DMS153 treated with DMSO at 0.1 percent for 48 hours (cell line): ENCODE results near the gene FAM222B.
"Not testable (repeated sequence)": the region's sequence is repeated elsewhere in the genome, so short reads cannot be mapped to it uniquely, and the experiment has no call there.

Experiments used
- DNase-seq: peaks from one replicate; lab custom pipeline; 2025; ENCODE audit not compliant: unreplicated experiment; lab: John Stamatoyannopoulos, UW

The FAM222B gene

DNA sequence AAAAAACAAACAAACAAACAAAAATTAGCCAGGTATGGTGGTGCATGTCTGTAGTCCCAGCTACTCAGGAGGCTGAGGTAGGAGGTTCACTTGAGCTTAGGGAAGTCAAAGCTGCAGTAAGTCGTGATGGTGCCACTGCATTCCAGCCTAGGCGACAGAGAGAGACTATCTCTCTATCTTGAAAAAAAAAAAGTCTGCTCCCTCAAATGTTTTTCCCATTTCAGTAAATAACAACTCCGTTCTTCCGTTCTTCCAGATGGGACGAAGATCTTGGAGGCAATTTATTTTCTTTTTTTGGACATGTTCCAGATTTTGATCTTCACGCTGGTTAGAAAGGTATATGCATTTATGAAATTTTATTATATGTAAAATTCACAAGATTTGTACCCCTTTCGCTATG, 31.2 kb upstream of the FAM222B start:
- DNase-seq: no peak

DNA sequence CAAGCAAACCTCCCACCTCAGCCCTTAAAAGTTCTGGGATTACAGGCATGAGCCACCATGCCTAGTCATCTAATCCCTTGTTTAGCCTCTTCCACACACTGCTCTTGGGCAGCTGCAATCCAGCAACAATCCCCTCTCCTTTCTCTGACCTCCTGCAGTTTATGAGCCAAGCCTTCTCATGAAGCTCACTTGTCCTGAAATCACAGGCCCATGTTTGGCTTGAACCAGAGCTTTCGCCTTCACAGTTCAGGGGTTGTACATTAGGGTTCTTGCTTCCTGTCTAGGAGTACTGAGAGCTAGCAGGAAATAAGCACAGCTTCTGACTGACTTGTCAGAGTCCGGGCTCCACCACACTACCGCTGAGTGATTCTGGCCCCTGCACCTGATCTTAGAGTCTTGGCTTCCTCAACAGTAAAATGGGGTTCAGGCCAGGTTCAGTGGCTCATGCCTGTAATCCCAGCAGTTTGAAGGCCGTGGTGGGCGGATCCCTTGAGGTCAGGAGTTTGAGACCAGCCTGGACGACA, 28.5 kb upstream of the FAM222B start:
- no peak for DNase-seq

DNA sequence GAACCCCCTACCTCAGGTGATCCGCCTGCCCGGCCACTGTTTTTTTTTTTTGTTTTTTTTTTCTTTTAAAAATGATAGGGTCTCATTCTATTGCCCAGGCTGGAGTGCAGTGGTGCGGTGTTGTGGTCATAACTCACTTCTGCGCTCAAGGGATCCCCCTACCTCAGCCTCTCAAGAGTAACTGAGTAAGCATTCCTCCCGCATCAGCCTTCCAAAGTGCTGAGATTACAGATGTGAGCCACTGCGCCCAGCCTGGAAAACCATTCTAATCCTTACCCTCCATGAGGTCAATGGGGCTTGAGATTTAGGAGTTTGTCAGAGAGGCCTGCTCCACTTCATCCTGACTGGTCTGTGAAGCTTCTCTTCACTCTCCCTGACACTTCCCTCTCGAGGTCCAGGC, 24.7 kb upstream of the FAM222B start:
- no peak for DNase-seq

DNA sequence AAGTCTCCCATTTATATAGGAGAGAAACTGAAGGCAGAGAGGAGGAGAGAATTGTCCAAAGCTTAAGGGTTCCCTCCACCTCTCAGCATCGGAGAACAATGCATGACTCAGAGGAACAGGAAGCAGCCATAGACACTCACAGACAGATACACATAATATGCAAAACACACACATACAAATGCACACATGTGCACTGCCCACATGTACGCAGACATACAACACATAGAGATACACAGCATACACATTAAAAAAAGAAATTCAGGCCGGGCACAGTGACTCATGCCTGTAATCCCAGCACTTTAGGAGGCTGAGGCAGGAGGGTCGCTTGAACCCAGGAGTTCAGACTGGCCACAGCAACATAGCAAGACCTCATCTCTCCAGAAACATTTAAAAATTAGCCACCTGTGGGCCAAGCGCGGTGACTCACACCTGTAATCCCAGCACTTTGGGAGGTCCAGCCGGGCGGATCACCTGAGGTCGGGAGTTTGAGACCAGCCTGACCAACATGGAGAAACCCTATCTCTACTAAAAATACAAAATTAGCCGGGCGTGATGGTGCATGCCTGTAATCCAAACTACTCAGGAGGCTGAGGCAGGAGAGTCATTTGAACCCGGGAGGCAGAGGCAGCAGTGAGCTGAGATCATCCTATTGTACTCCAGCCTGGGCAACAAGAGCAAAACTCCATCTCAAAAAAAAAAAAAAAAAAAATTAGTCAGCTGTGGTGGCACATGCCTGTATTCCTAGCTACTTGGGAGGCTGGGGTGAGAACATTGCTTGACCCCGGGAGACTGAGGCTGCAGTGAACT, 23.6 kb upstream of the FAM222B start:
- DNase-seq: no peak

DNA sequence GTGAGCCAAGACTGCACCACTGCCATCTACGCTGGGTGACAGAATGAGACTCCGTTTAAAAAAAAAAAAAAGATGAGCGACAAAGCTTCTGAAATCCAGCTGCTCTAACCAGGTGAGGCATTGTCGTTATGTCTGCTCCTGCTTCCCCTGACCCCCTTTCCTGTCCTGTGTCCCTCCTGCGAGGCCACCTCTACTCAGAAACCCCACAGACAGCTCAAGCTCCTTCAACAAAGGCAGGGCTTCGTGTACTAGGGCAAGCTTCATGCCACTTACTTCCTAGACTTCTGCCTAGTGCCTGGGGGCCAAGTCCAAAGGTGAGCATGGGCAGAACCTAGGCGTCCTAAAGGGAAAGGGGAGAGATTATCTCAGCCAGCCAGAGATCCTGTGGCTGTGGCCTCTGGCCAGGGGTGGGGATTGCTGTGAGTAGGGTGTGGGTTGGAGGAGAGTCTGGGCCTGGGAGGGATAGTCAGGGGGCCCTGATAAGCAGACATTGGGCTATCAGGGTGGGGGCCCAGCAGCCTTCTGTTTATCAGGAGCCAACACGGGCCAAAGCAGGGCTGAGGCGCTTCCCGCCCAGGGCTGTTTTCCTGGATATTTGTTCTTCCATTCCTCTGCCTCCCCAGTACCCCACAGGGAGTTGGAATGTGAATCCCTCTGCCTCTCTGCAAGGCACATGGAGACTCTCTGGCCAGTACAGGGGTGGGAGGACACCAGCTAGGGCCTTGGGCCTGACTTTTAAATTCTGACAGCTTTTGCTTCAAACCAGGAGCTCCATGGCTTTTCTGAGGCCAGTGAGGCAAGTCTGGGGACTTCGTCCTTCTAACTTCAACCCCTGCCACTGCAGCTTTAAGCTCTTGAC, 22.6 kb upstream of the FAM222B start:
- no peak for DNase-seq

DNA sequence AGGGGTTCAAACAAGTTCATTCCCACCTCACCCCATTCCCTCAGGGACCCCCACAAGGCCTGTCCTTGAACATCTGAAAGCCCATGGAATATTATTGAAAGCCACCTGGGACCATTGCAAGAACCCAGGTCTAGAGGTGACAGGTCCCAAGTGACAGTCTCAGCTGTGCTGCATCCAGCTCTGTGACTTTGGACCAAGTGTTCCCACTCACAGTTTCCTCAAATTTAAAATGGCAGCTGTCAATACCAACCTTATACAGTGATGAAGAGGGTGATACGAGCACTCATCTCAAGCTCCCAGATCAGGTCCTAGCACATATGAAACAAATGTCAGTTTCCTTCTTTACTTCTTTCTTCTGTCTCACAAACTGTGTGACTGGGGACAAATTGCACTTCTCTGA, 21.4 kb upstream of the FAM222B start:
- no peak for DNase-seq

DNA sequence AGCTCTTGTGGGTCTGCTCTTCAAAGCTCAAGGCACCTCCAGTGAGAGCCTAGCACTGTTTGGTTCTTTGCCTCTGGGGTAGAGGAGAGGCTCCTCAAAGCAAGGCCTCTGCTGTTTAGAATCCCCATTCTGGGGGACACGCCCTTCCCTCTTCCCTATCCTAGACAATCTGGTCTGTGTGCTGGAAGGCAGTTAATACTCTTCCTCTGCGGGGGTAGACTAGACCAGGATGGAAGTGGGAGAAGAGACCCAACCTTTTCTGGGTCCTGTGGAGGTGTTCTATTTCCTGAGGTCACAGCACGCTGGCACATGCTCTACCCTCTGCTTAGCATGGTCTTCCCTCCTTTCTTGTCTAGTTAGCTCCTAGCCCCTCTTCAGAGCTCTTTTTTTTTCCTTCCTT, 20.0 kb upstream of the FAM222B start:
- DNase-seq: no peak

DNA sequence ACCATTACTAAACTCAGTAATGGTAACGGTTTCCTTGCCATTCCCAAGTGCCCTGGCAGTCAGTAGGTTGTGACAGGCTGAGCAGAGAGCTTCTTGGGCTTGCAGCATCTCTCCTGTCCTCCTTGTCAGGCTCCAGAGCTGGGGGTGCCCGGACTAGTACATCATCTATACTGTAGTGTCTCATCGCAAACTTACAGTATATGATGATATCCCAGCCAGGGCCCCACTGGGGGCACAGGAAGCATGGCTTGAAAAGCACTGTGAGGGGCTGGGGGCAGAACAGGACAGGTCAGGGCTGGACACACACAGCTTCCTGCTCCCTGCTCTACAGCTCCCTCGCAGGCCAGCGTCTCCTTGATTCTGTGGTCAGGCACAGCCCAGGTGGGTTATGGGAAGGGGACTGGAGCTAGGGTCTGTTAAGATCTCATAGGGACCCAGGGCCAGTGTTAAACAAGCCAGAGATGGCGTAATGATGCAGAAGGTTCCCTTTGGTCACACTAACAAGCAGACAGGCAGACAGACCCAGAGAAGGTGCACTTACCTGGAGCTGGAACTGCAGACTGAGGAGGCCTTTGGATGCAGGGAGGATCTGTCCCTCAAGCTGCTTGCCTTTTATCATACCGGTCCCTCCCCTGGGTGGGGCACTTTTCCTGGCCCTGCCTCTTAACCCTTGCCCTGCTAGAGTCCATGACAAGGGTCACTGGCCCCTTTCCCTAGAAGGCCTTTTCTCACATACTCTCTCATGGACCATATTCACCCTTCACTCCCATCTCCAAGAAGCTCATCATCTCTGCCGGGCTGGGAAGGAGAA, 19.0 kb upstream of the FAM222B start:
- DNase-seq: no peak

DNA sequence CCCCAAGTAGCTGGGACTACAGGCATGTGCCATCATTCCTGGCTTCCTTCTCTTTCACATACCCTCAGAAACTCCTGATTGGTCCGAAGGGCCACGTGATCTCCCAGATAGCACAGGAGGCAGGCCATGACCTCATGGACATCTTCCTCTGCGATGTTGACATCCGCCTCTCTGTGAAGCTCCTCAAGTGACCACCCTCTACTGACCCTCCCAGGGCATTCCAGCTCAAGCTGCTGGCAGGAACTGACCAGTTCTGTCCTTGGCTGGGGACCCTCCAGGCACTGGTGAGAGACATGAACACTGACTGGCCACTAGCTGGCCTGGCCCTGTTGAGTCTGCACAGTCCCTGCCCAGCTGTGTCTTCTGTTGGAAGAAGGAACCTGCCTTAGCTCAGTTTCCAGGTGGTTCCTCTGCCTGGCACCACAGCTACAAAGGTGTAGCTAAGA, 17.8 kb upstream of the FAM222B start:
- no peak for DNase-seq

DNA sequence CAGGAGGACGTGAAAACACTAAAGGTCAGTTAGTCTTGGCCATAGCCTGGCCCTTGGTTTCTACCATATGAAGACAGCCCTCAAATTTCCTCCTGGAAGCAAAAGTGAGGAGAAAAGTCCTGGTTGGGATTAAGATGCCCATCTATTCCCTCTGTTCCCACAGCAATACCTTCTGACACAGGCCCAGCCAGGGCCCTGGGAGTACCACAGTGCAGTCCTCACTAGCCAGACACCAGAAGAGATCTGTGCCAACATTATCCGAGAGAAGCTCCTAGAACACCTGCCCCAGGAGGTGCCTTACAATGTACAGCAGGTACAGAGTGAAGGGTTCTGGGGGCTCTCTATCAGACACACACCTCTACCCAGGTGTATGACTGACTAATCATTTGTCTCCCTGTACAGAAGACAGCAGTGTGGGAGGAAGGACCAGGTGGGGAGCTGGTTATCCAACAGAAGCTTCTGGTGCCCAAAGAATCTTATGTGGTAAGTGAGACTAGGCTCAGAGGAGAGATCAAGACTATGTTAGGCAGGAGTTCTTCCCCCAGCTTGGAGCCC, 16.3 kb upstream of the FAM222B start:
- DNase-seq: no peak

DNA sequence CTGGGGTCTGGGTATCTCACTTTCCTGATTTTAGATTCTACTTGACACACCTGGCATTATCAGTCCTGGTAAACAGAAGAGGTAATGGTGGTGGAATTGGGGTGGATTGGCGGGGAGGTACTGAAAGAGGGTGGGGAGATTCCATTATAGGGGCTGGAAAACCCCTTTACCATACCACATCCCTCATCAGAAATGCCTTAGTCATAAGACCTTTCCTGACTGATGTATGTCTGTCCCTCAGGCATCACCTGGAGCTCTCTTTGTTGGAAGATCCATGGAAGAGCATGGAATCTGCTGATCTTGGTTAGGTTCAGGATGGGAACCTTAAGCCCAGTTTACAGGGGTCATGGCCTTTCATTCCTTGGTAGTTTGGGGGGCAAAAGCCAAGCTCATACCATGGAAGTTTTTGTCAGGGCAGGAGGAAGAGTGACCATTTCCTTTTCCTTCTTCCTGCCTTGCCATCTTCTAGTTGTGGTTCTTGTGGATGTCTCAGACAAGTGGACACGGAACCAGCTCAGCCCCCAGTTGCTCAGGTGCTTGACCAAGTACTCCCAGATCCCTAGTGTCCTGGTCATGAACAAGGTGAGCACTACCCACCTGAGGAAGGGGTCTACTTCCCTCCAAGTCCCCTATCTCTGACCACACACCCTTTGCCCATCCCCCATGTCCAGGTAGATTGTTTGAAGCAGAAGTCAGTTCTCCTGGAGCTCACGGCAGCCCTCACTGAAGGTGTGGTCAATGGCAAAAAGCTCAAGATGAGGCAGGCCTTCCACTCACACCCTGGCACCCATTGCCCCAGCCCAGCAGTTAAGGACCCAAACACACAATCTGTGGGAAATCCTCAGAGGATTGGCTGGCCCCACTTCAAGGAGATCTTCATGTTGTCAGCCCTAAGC, 15.6 kb upstream of the FAM222B start:
- no peak for DNase-seq

DNA sequence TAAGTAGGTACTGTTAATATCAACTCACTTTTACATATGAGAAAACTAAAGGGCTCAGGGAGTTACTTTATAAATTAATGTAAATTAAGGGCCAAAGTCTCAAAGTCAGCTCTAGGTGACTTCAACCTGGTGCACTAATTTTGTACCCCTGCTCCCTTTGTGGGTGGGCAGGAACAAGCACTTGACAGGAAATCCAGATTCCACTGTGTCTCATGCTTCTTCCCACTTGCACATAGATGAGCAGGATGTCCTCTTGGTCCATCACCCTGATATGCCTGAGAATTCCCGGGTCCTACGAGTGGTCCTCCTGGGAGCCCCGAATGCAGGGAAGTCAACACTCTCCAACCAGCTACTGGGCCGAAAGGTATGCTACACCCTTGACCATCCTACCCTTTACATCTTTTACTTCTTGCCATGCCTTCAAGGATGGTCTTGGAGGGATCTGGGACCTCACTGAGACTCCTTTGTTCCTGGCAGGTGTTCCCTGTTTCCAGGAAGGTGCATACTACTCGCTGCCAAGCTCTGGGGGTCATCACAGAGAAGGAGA, 13.5 kb upstream of the FAM222B start:
- DNase-seq: no peak

DNA sequence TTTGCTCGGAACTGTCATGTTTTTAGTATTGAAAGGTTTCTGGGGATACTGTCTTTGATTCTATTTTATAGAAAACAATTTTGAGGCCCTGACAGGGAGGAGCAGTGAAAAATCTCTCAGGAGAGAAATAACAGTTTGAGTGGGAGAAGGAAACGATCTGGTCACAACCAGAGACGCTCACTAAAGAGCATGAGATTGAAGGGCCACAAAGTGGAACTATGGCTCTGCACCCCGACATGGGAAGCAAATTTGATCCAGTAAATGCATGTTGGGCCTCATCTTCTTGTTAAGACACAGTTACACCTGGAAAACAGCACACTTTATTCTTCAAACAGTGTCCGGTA, 12.7 kb upstream of the FAM222B start:
- no peak for DNase-seq

DNA sequence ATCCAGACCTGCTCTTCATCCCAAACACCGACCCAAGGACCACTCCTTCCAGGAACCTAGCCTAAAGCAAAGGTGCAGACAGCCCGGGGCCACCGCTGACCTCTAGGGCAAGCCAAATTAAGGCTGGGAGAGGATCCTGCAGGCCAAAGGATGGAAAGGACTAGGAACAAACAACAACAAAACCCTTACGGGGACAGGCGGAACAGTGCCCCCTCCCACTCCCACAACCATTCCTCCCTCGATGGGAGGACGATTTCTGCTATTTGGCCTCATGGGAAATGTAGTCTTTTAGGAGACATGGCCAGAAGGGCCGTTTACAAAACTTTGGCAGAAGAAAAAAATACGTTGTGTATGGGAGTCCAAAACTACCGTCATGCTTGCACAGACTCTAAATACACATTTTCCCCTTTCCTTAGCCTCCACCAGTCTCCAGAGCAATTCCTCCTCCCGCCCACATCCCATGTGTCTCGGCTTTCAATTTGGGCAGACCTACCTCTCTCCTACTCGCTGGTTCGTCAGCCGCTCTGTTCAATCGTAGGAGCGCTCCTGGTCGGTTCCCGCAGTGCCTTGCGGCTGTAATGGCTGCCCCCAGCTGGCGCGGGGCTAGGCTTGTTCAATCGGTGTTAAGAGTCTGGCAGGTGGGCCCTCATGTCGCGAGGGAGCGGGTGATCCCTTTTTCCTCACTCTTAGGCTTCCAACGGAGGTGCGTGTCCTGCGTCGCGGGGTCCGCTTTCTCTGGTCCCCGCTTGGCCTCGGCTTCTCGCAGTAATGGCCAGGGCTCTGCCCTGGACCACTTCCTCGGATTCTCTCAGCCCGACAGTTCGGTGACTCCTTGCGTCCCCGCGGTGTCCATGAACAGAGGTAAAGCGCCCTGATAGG, 12.1 kb upstream of the FAM222B start, which contains the start of gene ERAL1:
ERAL1 (plus strand) TSS at position 560 of the 879 bp plus-strand sequence; CDS start at position 579, 19 bp downstream.
- peak; percentile 96 for DNase-seq

DNA sequence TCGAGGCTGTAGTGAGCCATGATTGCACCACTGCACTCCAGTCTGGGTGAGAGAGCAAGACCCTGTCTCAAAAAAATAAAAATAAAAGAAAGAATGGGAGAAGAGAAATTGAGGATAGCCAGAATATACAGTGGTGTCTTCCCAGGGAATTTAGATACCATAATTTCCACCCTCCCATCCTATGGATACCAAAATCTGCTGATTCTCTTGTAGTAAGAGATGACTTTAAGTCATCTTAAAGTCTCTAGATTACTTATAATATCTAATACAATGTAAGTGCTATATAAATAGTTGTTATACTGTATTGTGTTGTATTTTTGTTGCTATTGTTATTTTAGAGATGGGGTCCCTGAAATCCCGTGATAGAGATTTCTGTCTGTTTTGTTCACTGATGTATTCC, 10.7 kb upstream of the FAM222B start:
- no peak for DNase-seq

DNA sequence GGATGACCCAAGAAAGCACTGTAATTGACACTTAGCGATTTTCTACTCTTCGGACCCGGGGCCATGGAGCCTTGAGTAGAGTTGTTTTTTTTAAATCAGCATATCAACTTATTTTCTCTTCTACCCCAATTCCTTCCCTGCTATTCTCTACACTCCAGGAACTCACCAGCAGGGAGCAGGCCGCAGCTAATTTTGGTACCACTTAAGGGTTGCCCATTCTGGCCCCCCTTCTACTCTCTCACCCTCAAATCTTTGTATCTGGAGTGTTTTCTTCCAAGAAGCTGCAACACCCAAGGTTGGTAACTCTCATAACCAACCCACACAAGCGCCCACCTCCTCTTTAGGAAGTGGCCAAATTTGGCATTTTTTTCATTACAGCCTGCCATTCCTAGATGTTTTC, 6.7 kb upstream of the FAM222B start:
- no peak for DNase-seq

DNA sequence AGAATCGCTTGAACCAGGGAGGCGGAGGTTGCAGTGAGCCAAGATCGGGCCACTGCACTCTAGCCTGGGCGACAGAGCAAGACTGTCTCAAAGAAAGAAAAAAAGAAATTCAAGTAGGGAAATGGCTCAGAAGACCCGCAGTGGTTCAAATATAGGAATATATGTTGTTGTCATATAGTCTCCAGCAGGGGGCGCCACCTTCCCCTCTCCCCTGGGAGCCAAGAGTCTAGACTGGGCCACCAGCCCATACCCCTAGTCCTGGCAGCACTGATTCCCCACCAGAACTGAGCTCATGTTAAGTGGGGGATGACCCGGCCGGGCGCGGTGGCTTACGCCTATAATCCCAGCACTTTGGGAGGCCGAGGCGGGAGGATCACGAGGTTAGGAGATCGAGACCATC, 6.1 kb upstream of the FAM222B start:
- DNase-seq: not testable (repeated sequence)

DNA sequence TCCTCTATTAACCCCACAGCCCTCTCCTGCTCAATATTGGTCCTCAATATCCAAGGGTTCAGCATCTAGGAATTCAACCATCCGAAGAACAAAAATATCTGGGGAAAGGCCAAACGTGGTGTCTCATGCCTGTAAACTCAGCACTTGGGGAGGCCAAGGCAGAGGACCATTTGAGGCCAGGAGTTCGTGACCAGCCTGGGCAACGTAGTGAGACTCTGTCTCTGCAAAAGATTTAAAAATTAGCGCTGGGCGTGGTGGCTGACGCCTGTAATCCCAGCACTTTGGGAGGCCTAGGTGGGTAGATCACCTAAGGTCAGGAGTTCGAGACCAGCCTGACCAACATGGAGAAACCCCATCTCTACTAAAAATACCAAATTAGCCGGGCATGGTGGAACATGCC, 4.1 kb upstream of the FAM222B start:
- not testable (repeated sequence) for DNase-seq

DNA sequence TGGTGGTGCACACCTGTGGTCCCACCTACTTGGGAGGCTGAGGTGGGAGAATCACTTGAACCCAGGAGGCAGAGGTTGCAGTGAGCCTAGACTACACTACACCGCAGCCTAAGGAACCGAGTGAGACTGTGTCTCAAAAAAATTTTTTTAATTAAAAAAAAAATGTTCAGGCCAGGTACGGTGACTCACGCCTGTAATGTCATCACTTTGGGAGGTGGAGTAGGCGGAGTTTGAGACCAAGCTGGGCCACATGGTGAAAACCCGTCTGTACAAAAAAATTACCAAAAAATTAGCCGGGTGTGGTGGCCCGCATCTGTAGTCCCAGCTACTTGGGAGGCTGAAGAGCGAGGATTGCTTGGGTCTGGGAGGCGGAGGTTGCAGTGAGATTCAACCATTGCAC, 3.6 kb upstream of the FAM222B start:
- DNase-seq: no peak
